WTC11 (cell line): Measurements from ENCODE around the gene GRM7. TPM values are rescaled to one million over a fixed set of nuclear protein-coding genes. Genes with fewer than 3 reads are reported as not detected.

Source experiments
- ATAC-seq: fragments of 200-7000 bp; cut with Tn5 transposase; 2 replicates; pipeline ENCODE4 v1.10.0; 2021; ENCODE audit warnings: mild to moderate bottlenecking, moderate library complexity
- CTCF ChIA-PET: fragments of 300-600 bp; sonication (Branson Sonifier 250); formaldehyde crosslinking; loops from one replicate; lab custom pipeline; 2021; ENCODE audit warnings: antibody characterized with exemption; lab: Charles Lee
- POLR2A ChIA-PET: fragments of 350-600 bp; sonication (Branson Sonifier 250); formaldehyde crosslinking; loops from one replicate; lab custom pipeline; 2021; ENCODE audit warnings: antibody characterized with exemption; lab: Charles Lee
- DNase-seq: peaks from one replicate; pipeline ENCODE4 v3.0.0; 2021; ENCODE audit warnings: low spot score
- H3K27ac Mint-ChIP-seq: 2 replicates; pipeline ENCODE4 v1.8.0; 2021; ENCODE audit warnings: mixed read lengths
- H3K27me3 Mint-ChIP-seq: 2 replicates; pipeline ENCODE4 v1.8.0; 2021; ENCODE audit warnings: low read depth, mild to moderate bottlenecking, moderate library complexity, mixed read lengths
- H3K36me3 Mint-ChIP-seq: 2 replicates; pipeline ENCODE4 v1.8.0; 2021; ENCODE audit warnings: mixed read lengths
- H3K4me1 Mint-ChIP-seq: 2 replicates; pipeline ENCODE4 v1.8.0; 2022; ENCODE audit warnings: mixed read lengths
- H3K4me3 Mint-ChIP-seq: 2 replicates; pipeline ENCODE4 v1.8.0; 2021; ENCODE audit warnings: mild to moderate bottlenecking, moderate library complexity, mixed read lengths
- H3K9me3 Mint-ChIP-seq: 2 replicates; pipeline ENCODE4 v1.8.0; 2021; ENCODE audit warnings: mixed read lengths
- AR ChIP-seq: fragments of 250-450 bp; sonication (Bioruptor Pico); IDR thresholded peaks from 2 replicates; pipeline ENCODE4 v1.9.0; 2021; ENCODE audit warnings: mild to moderate bottlenecking
- CREM ChIP-seq: sonication (generic); formaldehyde crosslinking; IDR thresholded peaks from 2 replicates; pipeline ENCODE4 v1.8.1; 2022; ENCODE audit warnings: mild to moderate bottlenecking, missing genetic modification reagents, moderate library complexity
- EMX1 ChIP-seq: fragments of 250-450 bp; sonication (Bioruptor Pico); IDR thresholded peaks from 2 replicates; pipeline ENCODE4 v1.8.0; 2021; ENCODE audit warnings: mild to moderate bottlenecking
- ERG ChIP-seq: fragments of 250-450 bp; sonication (Bioruptor Pico); IDR thresholded peaks from 2 replicates; pipeline ENCODE4 v1.8.0; 2021; ENCODE audit warnings: mild to moderate bottlenecking
- GTF2I ChIP-seq: fragments of 250-450 bp; sonication (Bioruptor Pico); conservative IDR thresholded peaks from 2 replicates; pipeline ENCODE4 v1.4.0; 2021; ENCODE audit warnings: mild to moderate bottlenecking
- IRF1 ChIP-seq: sonication (generic); formaldehyde crosslinking; IDR thresholded peaks from 2 replicates; pipeline ENCODE4 v1.8.0; 2023; ENCODE audit warnings: missing genetic modification reagents
- NR1H2 ChIP-seq: sonication (generic); formaldehyde crosslinking; IDR thresholded peaks from 2 replicates; pipeline ENCODE4 v1.9.0; 2021; ENCODE audit warnings: mild to moderate bottlenecking, moderate library complexity, missing genetic modification reagents
- PRDM15 ChIP-seq: sonication (generic); formaldehyde crosslinking; IDR thresholded peaks from 2 replicates; pipeline ENCODE4 v1.8.0; 2022; ENCODE audit warnings: missing genetic modification reagents
- SMAD3 ChIP-seq: sonication (generic); formaldehyde crosslinking; IDR thresholded peaks from 2 replicates; pipeline ENCODE4 v1.8.0; 2022; ENCODE audit warnings: missing genetic modification reagents, mild to moderate bottlenecking, borderline replicate concordance
- SOX15 ChIP-seq: fragments of 250-450 bp; sonication (Bioruptor Pico); IDR thresholded peaks from 2 replicates; pipeline ENCODE4 v1.9.0; 2021; ENCODE audit warnings: mild to moderate bottlenecking
- SP1 ChIP-seq: sonication (generic); formaldehyde crosslinking; conservative IDR thresholded peaks from 2 replicates; pipeline ENCODE4 v1.8.1; 2022; ENCODE audit warnings: missing genetic modification reagents
- TEAD1 ChIP-seq: sonication (generic); formaldehyde crosslinking; IDR thresholded peaks from 2 replicates; pipeline ENCODE4 v1.8.0; 2022; ENCODE audit warnings: mild to moderate bottlenecking, missing genetic modification reagents
- TEAD4 ChIP-seq: sonication (generic); formaldehyde crosslinking; IDR thresholded peaks from 2 replicates; pipeline ENCODE4 v1.8.0; 2022; ENCODE audit warnings: mild to moderate bottlenecking, missing genetic modification reagents
- USF2 ChIP-seq: sonication (generic); formaldehyde crosslinking; IDR thresholded peaks from 2 replicates; pipeline ENCODE4 v1.8.1; 2023; ENCODE audit warnings: mild to moderate bottlenecking, missing genetic modification reagents, moderate library complexity
- ZNF138 ChIP-seq: sonication (generic); formaldehyde crosslinking; conservative IDR thresholded peaks from 2 replicates; pipeline ENCODE4 v1.8.1; 2022; ENCODE audit warnings: mild to moderate bottlenecking, moderate library complexity, missing genetic modification reagents
- ZNF219 ChIP-seq: sonication (generic); formaldehyde crosslinking; IDR thresholded peaks from 2 replicates; pipeline ENCODE4 v1.8.0; 2023; ENCODE audit warnings: missing genetic modification reagents, mild to moderate bottlenecking, borderline replicate concordance
- ZNF263 ChIP-seq: sonication (generic); formaldehyde crosslinking; IDR thresholded peaks from 2 replicates; pipeline ENCODE4 v1.8.1; 2022; ENCODE audit warnings: low read depth, mild to moderate bottlenecking, moderate library complexity, missing genetic modification reagents
- ZNF281 ChIP-seq: sonication (generic); formaldehyde crosslinking; IDR thresholded peaks from 2 replicates; pipeline ENCODE4 v1.8.0; 2023; ENCODE audit warnings: mild to moderate bottlenecking, missing genetic modification reagents
- ZNF416 ChIP-seq: fragments of 250-450 bp; sonication (Bioruptor Pico); IDR thresholded peaks from 2 replicates; pipeline ENCODE4 v1.9.0; 2021; ENCODE audit warnings: mild to moderate bottlenecking, inconsistent platforms
- ZNF425 ChIP-seq: fragments of 250-450 bp; sonication (Bioruptor Pico); conservative IDR thresholded peaks from 2 replicates; pipeline ENCODE4 v1.9.0; 2021; ENCODE audit warnings: mild to moderate bottlenecking
- total RNA-seq: library from RNA; stranded (reverse); gene quantifications from 3 replicates; pipeline ENCODE4 v1.2.3, GENCODE V29; 2021

The GRM7 gene
- total RNA-seq, 1 experiment from 2014 or later = 0.42 TPM

GRCh38 chr3:7305561-7305960 lies 444.6 kb downstream of the GRM7 start:
- no peak overlapping the region for H3K4me3 Mint-ChIP-seq
- peaks cover 6% of the 10 kb centered on the region; the same call in 1 of the 2 replicates for H3K9me3 Mint-ChIP-seq
- no peaks in the 10 kb centered on the region for H3K27me3 Mint-ChIP-seq
- H3K36me3 Mint-ChIP-seq = no peaks in the 10 kb centered on the region; the same call in 1 of the 2 replicates
- POLR2A ChIA-PET = interaction anchor here (0.6 kb wide), 1 partner anchor 63 kb away, joined by 3 read pairs; no protein-coding TSS in a partner anchor
- CTCF ChIA-PET = interaction anchor here (0.9 to 1.0 kb wide), 2 partner anchors 142 to 996 kb away, joined by 3 read pairs; no protein-coding TSS in a partner anchor
- no peak overlapping the region for H3K27ac Mint-ChIP-seq
- peaks cover 15% of the 10 kb centered on the region for H3K4me1 Mint-ChIP-seq
- ATAC-seq (no peak), DNase-seq (no peak)
- no peak for TF ChIP-seq PRDM15
- TF ChIP-seq ZNF263 (CRISPR knock-in tag) = no peak
- TF ChIP-seq ZNF416 (CRISPR knock-in tag) = no peak
- no peak for TF ChIP-seq CREM
- no peak for TF ChIP-seq NR1H2 (CRISPR knock-in tag)
- TF ChIP-seq ZNF281 (CRISPR knock-in tag) = no peak
- TF ChIP-seq ZNF219 (CRISPR knock-in tag) = no peak
- no peak for TF ChIP-seq SMAD3 (CRISPR knock-in tag)
- TF ChIP-seq AR = no peak
- TF ChIP-seq IRF1 (CRISPR knock-in tag) = no peak
- no peak for TF ChIP-seq USF2 (CRISPR knock-in tag)
- no peak for TF ChIP-seq ZNF138 (CRISPR knock-in tag)
- no peak for TF ChIP-seq TEAD4

- peaks cover 6% of the 10 kb centered on the region; the same call in 1 of the 2 replicates for H3K9me3 Mint-ChIP-seq
- no peaks in the 10 kb centered on the region; the same call in 1 of the 2 replicates for H3K36me3 Mint-ChIP-seq
- H3K4me3 Mint-ChIP-seq = no peak overlapping the region
- no peaks in the 10 kb centered on the region for H3K27me3 Mint-ChIP-seq
- ChIA-PET POLR2A (no interaction called here), CTCF (no interaction called here)
- no peak overlapping the region for H3K27ac Mint-ChIP-seq
- ATAC-seq (peak; percentile 55), DNase-seq (no peak)
- peaks cover 15% of the 10 kb centered on the region for H3K4me1 Mint-ChIP-seq
- no peak for TF ChIP-seq GTF2I (CRISPR knock-in tag)
- TF ChIP-seq ZNF416 (CRISPR knock-in tag) = no peak
- TF ChIP-seq ZNF425 (CRISPR knock-in tag) = no peak
- TF ChIP-seq SP1 (CRISPR knock-in tag) = no peak
- no peak for TF ChIP-seq SOX15 (CRISPR knock-in tag)
- TF ChIP-seq USF2 (CRISPR knock-in tag) = no peak
- TF ChIP-seq ERG = no peak
- TF ChIP-seq EMX1 (CRISPR knock-in tag) = no peak
- no peak for TF ChIP-seq TEAD1 (CRISPR knock-in tag)
- TF ChIP-seq SMAD3 (CRISPR knock-in tag) = no peak
These were observed 446.0 kb downstream of the GRM7 start for GRCh38 chr3:7306901-7307300.
